ENCODE data around the gene CDC45.

CDC45 gene

GRCh38 chr22:19497245-19497644 is 17.5 kb downstream of the CDC45 start:
- DNase-seq = no peak

GRCh38 chr22:19498154-19498865 is 18.6 kb downstream of the CDC45 start:
- no peak for DNase-seq

GRCh38 chr22:19498866-19499190 is 19.1 kb downstream of the CDC45 start:
- no peak for DNase-seq

- no peak for DNase-seq
These were observed 19.6 kb downstream of the CDC45 start for GRCh38 chr22:19499236-19499879.

- DNase-seq = no peak
These were observed 20.1 kb downstream of the CDC45 start for GRCh38 chr22:19499880-19500242.

- no peak for DNase-seq
These were observed 22.3 kb downstream of the CDC45 start for GRCh38 chr22:19501897-19502447.

GRCh38 chr22:19503367-19503766 is 23.6 kb downstream of the CDC45 start:
- no peak for DNase-seq

- DNase-seq = no peak
These were observed 24.1 kb downstream of the CDC45 start for GRCh38 chr22:19503869-19504268.

- DNase-seq = no peak
These were observed 25.4 kb downstream of the CDC45 start for GRCh38 chr22:19504900-19505734.

GRCh38 chr22:19505735-19506126 is 26.0 kb downstream of the CDC45 start:
- no peak for DNase-seq

- no peak for DNase-seq
These were observed 26.5 kb downstream of the CDC45 start for GRCh38 chr22:19506212-19506611.

GRCh38 chr22:19507534-19507861 is 27.8 kb downstream of the CDC45 start:
- no peak for DNase-seq

GRCh38 chr22:19508024-19508776 is 28.5 kb downstream of the CDC45 start:
- no peak for DNase-seq

GRCh38 chr22:19509191-19509590 is 29.5 kb downstream of the CDC45 start:
- DNase-seq = no peak

GRCh38 chr22:19509923-19510322 is 30.2 kb downstream of the CDC45 start:
- no peak for DNase-seq

- no peak for DNase-seq
These were observed 31.2 kb downstream of the CDC45 start for GRCh38 chr22:19510919-19511341.

GRCh38 chr22:19513823-19514222 is 34.1 kb downstream of the CDC45 start:
- DNase-seq = no peak

GRCh38 chr22:19514831-19515565 is 35.3 kb downstream of the CDC45 start:
- no peak for DNase-seq

- DNase-seq = no peak
These were observed 36.1 kb downstream of the CDC45 start for GRCh38 chr22:19515654-19516377.

- DNase-seq = no peak
These were observed 36.9 kb downstream of the CDC45 start for GRCh38 chr22:19516378-19517170.

- no peak for DNase-seq
These were observed 37.4 kb downstream of the CDC45 start for GRCh38 chr22:19517171-19517500.
